Occipital lobe (tissue), 2 donors: ENCODE measurements around the gene PRPF19. TPM values are rescaled to one million over a fixed set of nuclear protein-coding genes. Genes with fewer than 3 reads are reported as not detected.
"Not testable (repeated sequence)": the region's sequence is repeated elsewhere in the genome, so short reads cannot be mapped to it uniquely, and the experiment has no call there.

ENCODE experiments used
- DNase-seq: peaks from one replicate; lab custom pipeline; 2025; lab: John Stamatoyannopoulos, UW
- total RNA-seq: library from RNA; depleted of rRNA; stranded (reverse); fragments of >200 nt; gene quantifications from one replicate; pipeline ENCODE4 v1.2.3, GENCODE V29; 2014

PRPF19 gene
- total RNA-seq, 1 donor from 2014 or later, result 42.3 TPM

DNA sequence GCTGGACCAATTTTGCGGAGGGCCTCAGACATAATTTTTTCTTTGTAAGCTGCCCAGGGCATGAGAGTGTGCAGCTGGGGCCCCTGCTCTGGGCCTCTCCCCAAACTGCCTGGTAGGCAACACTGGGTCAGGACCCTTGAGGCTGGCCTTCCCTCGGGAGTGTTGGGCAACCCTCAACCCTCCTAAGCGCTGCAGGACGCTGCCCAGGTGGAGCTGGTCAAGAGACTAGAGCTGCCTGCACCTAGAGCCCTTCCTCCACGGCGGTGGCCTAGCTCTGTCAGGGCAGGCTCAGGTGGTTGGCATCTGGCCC lies 17.4 kb upstream of the PRPF19 start:
- no peak for DNase-seq

DNA sequence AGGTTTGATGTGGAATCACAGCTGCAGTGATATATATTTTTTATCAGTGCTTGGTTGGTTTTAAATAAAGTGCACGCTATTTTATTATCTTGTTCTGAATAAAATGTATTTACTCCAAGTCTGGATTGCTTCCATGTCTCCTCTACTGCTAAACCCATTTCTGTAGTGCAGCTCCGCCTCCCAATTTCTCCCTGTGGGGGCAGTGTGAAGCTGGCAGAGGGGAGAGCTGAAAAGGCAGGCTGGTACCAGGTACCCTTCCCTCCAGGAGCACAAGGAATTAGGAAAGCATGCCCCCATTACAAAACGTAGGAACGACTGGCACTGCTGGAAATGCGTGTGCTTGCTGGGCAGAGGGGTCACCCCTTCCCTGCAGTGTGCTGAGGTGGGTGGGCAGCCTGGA lies 16.9 kb upstream of the PRPF19 start:
- no peak for DNase-seq

DNA sequence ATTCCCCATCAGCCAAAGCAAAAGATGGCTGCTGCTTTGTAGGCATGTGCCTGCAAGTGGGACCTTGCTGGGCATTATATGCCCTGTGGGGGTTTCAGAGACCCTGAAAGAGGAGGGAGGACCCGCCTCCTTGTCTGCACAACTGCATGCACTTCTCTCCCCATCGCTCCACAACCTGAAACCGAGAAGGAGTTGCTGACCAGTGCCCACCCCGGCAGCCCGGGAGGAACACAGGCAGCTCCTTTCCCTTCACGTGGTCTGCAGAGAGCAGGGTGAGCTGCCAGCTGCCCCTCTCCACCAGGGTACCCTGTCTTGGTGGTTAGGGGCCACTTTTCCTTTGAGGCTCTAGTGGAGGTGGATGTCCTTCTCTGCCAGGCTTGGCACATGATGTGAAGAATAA lies 16.5 kb upstream of the PRPF19 start:
- no peak for DNase-seq

GRCh38 chr11:60921777-60922335 lies 15.5 kb upstream of the PRPF19 start:
- no peak for DNase-seq

DNA sequence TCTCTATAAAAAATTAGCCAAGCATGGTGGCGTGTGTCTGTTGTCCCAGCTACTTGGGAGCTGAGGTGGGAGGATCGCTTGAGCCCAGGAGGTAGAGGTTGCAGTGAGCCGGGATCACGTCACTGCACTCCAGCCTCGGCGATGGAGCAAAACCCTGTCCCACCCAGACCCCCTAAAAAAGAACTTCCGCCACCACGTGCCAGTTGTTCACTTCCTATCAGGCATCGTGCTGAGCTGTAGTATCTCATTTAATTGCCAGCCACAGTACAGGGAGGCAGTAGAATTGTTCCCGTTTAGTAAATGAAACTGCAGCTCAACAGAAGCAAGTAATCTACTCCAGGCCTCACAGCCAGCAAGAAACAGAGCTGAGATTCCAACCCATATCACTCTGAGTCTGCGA lies 14.9 kb upstream of the PRPF19 start:
- no peak for DNase-seq

DNA sequence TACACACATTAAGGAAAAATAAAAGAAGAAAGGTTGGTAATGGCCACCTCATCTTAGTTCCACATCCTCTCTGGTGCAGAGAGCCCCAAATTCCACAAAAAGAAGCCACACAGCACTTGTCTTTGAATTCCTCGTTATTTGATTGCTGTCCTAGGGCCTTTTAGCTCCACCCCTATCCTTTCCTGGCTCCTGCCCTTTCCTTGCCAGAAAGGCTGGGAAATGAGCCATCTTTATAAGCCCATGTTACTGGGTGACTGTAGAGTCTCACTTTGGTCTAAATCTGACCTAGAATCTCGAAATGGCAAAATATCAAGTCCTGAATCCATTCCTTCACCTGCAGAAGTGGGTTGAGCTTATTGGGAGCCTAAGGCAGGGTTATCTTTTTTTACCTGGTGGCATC lies 13.6 kb upstream of the PRPF19 start:
- DNase-seq, result no peak

DNA sequence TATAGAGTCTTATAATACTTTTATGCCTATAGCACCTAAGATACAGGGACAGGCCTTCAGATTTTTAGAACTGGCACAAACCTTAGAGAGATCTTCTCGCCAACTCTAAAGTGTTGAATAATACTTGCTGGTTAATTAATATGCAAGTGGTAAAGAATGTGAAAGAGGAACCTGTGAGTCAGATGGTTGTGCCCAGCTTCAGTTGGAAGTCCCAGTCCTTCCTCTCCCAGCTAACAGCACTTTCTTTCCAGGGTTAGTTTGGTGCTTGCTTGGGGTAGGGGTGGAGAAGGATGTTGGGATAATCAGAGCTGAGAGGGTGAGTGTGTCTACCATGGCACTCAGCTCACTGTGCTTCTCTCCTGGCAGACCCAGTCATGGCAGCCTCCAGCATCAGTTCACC lies 12.9 kb upstream of the PRPF19 start:
- DNase-seq, result no peak

DNA sequence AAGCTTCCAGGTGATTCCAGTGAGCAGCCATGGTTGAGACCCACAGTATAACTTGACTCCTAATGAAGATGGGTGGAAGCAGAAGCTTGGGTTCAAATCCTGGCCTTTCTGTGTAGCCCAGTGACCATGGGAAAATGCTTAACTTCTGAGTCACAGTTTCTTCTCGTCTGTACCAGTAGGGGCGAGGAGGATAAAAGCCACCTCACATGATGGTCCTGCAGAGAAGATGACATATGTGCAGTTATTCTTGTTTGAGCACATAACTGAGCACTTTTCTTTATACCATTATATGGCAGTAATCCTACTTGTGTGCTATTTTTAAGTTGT lies 12.5 kb upstream of the PRPF19 start:
- no peak for DNase-seq

DNA sequence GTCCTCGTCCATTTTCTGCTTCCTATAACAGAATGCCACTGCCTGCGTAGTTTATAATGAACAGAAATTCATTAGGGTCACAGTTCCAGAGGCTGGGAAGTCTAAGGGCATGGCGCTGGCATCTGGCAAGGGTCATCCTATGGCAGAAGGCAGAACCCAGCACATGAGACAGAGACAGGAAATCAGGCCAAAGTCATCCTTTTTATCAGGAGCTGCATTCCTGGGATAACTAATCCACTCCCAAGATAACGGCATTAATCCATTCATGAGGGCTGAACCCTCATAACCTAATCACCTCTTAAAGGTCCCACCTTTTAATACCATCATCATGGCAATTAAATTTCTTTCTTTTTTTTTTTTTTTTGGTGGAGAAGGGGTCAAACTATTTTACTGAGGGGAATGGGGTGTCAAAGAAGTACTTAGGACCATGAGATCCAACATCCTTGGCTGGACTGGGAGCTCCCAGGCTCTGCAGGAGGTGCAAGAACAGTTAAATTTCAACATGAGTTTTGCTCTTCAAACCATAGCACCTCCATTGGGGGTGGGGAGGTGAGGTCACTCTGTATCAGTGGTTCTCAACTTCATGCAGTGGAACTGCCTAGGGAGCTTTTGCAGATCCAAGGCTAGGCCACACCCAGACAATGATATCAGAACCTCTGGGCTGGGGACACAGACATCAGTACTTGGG lies 12.0 kb upstream of the PRPF19 start:
- DNase-seq, result no peak

DNA sequence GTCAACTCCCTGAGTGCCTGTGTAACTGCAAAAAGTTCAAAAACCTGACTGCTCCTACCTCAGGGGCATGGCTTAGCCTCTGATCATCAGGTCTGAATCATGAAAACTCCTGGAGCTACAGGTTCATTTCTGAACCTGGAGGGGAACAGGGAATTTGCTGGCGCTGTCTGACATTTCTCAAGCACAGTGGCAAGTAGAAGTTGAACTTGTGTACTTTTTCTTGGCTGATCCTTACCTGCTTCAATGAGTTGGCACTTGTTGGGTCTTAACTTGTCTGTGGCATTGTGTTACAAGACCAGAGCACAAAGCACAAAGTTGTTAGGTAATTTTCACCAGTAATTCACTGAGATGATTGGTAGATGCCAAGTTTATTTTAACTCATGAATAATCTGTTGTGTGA lies 10.9 kb upstream of the PRPF19 start:
- DNase-seq, result no peak

DNA sequence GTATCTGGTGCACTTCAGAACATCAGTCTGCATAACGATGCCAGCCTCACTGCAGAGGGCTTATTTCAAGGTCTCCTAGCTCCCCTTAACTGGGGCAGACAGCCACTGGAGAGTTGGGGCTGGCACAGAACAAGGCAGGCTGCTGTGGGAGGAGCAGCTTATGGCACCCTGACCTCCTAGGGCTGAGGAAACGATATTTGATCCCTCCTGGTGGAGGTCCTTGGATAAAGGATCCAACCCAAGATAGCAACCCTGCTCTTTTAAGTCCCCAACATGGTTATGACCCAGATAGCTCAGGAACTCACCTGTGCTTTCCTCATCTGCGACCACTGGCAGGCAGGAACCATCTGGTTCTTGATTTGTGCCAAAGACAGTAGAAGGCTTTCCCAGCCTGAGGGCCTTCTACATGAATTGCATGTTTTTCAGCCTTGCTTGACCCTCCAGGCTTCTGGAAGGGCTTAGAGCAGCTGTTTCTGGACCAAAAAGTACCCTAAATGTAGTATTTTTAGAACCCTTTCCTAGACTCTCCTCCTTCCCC lies 10.4 kb upstream of the PRPF19 start:
- DNase-seq, result no peak

DNA sequence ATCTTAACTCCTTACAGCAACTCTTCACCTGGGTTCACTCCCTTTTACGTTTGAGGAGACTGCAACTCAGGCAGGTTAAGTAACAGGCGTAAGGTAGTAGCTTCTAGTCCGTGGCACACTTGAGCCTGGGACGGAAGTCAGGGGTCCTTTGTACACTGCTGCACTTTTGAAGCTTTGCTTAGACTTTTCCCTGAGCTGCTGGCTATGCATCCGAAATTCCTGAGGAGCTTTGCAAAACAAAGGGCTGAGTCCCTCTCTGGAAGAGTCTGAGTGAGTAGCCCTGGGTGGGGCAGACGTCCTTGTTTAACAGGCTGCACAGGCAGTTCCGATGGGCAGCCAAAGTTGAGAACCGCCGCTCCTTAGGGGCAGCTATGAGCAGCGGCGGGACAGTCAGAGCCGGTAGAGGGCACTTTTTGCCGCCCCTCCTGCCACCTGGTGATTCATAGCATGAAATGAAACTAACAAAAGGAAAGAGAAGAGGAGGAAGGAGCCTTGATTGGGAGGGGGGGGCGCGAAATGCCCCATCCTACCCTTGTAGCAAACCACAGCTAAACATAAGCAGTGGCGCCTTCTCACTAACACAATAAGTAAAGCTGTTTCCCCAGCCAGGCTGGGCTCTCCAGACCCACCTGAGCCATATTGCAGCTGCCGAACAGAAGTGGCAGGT lies 9.0 kb upstream of the PRPF19 start:
- no peak for DNase-seq

DNA sequence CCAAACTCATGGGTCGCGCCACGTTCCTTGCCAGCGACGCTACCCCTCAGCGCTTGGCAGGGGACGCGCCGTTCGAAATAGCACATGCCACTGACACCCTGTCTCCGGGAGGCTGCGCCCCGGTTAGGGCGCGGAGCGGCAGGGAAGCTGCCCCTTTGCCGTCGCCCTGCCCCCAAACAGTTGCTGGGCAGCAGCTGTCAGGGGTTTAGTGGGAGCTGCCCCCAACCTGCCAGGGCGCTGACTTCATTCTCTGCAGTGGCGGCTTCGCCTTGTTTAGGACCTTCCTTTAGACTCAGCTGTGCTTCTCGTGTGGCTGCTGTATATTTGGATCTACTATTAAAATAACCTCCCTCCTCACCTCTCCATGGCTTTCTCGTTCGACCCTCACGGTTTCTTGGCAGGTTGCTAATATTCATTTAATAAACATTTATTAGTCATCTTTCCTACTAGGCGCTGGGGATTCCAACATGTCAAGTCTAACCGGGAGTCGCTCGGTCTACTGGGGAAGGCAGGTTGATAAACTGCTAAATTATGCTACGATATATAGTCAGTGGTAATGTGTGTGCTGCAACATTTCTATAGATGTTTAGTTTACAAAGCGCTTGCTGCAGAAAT lies 8.4 kb upstream of the PRPF19 start:
- DNase-seq, result peak; percentile 31

- DNase-seq, result peak; percentile 85
Observed at GRCh38 chr11:60913793-60914632, 7.6 kb upstream of the PRPF19 start, which contains the start of gene TMEM109. Gene TMEM109 (plus strand): TSS chr11:60914158. CDS start chr11:60919694, 5,536 bp downstream.

DNA sequence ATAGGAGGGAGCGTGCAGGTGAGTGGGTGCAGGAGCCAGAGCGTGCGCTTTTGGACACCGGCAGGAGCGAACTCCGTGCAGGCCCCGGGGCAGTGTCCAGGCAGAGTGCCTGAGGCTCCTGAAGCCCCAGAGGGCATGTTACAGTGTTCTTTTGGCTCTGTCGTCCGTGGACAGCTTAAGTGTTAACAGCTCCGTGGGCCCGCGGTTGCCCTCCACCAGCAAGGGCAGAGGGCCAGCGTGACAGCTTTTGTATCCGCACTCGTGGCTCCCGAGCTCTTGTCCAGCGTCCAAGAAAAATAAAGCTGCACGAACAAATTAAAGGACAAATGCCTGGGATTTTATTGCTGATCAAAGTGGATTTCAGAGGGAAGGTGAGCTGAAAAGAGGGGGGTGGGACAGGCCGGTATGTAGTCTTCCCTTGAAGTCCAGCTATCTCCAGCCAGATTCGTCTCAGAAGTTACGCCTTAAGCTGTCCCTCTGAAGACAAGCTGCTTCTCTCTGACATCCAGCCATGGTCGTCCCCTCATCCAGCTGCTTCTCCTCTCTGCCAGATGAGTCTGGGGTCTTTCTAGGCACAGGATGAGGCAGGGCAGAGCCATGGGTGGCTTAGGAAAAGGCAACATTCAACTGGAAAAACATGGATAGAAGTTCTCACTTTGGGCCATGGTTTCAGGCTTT lies 6.6 kb upstream of the PRPF19 start:
- DNase-seq, result no peak

DNA sequence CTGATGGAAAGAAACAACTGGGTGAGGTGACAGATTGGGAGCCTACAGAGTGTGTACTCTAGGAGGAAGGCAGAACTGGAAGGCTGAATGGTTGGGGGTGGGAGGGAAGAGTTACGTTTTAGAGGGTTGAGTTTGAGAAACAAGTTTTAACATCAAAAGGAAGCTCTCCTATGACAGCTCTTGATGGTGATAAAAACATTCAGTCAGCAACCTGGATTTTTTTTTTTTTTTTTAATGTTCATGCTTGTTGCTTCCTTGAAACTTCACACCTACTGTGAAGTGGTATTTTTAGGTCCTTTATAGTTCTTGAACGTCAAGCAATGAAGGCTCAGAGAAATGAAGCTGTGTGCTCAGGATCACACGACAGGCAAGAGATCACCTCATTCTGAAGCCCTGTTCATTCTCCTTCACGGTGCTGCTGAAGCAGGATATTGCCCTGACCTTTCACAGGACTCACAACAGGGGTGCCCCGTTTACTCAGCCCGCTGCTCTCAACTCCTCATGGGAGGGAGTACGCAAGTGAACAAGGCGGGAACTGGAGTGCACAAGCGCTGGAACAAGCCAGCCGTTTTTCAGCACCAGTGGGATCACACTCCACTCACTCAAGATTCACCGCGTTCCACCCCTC lies 6.0 kb upstream of the PRPF19 start:
- DNase-seq, result no peak

DNA sequence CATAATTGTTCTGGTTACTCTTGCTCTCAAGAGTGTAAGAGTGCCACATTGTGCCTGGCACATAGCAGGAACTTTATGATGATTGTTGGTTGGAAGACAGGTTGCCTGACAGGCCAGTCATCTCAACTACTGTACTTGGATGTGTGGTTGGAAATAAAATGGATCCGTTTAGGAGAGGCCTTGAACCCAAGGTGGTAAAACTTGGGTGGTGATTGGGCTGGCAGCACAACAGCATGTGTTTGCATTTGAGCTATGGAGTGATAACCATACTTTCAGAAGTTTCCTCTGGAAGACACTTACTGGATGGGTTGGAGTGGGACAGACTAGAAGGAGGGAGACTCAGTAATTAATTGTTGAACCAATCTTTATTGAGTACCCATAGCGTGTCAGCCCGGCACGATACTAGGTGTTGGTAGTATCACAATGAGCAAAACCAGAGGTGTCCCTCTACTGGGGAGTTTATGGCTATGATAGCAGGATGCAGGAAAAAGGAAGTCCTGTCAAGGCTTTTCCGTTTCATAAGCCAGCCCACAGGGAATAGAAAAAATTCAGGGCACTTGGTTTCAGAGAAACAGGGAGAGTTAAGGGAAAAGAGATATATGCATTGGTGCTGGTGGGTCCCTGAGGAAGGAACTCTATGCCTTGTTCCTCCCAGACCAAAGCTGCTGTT lies 4.5 kb upstream of the PRPF19 start:
- DNase-seq, result no peak

DNA sequence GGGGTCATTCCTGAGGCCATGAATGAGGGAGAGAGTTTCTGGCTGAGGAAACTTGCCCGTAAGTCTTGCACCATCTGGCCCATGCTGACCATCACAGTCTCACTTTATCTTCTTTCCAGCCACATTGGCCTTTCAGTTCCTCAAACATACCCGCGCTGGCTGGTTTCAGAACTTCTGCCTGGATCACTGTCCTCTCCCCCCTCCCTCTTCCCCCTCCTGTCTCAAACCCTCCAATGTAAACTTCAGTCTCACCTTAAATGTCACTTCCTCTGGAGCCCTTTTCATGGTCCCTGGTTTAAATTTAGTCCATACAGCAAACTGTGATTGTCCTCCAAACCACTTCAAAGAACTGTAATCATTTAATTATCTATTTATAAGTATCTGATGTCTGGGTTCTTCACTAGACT lies 3.9 kb upstream of the PRPF19 start:
- DNase-seq, result no peak

DNA sequence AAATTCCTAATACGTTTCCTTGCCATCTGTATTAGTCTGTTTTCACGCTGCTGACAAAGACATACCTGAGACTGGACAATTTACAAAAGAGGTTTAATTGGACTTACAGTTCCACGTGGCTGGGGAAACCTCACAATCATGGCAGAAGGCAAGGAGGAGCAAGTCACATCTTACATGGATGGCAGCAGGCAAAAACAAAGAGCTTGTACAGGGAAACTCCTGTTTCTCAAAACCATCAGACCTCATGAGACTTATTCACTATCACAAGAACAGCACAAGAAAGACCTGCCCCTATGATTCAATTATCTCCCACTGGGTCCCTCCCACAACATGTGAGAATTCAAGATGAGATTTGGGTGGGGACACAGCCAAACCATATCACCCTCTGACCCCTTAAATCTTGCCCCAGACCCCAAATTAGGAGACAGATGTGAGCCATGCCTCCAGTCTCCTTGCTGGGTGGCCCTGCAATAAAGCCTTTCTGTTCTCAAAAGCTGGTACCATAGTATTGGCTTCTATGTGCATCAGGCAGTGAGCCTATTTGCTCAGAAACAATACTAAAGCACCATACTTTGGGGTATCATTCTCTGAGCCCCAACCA lies 3.4 kb upstream of the PRPF19 start:
- not testable (repeated sequence) for DNase-seq

DNA sequence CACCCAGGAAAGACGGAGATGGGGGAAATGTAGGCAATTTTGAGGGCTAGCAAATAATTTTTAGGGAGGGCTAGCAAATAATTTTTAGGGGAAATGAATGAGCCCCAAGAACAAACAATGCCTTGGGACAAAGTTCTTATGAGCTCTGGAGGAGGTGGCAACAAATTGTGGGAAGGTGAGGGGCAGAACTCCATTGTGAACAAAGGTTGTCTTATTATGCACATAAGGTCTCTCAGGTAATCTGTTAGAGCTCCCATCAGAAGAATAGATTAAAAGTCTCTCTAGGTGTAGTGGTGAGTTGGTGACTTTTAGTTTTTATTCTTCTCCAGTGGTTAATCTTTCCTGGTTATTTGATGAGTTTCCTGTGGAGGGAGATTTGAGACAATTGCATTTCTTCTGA lies 2.4 kb upstream of the PRPF19 start:
- no peak for DNase-seq
